PC-9 (cell line): ENCODE data around the gene KRT32.

ENCODE experiments used
- CTCF ChIP-seq: fragments of 200-600 bp; sonication (generic); conservative IDR thresholded peaks from 2 replicates; pipeline ENCODE4 v1.6.1; 2017; ENCODE audit warnings: mixed run types, antibody characterized with exemption, mild to moderate bottlenecking, moderate library complexity
- EZH2 ChIP-seq: fragments of 200-600 bp; sonication (generic); IDR thresholded peaks from 2 replicates; pipeline ENCODE4 v1.8.0; 2017; ENCODE audit warnings: antibody characterized with exemption, low read depth

- TF ChIP-seq EZH2 (no peak), CTCF (no peak)
These were observed 8.2 kb upstream of the KRT32 start for GRCh38 chr17:41475421-41475820.
